ENCODE measurements around the gene ZDHHC4. TPM values are rescaled to one million over a fixed set of nuclear protein-coding genes. Genes with fewer than 3 reads are reported as not detected.

The ZDHHC4 gene
- total and polyA plus RNA-seq, 2 donors (not counting 3 experiments of a cell fraction or from before 2014, with no cell fraction given) = 29.9 to 122 TPM

GRCh38 chr7:6571160-6571779 lies 6.0 kb upstream of the ZDHHC4 start:
- H3K27ac ChIP-seq (ENCODE audit: insufficient read depth, low read depth, low read length) = no peak overlapping the region
- no peaks in the 10 kb centered on the region for H3K4me1 ChIP-seq (ENCODE audit: control insufficient read depth, extremely low read depth, insufficient read depth, low read length)
- H3K9me1 ChIP-seq (replicated peaks; ENCODE audit: control insufficient read depth, extremely low read depth, insufficient read depth, low read length) = no peaks in the 10 kb centered on the region
- no peak overlapping the region for H3K4me2 ChIP-seq (ENCODE audit: insufficient read depth, low read length)
- ChIA-PET POLR2A (interaction anchor here (0.6 kb wide), 1 partner anchor 221 kb away, joined by 3 read pairs; no protein-coding TSS in a partner anchor), CTCF (interaction anchor here (0.9 kb wide), 1 partner anchor 17 kb away, joined by 3 read pairs; no protein-coding TSS in a partner anchor)
- no peak overlapping the region for H3K4me3 ChIP-seq (replicated peaks in 1 of 3; ENCODE audit: insufficient read depth in 1 of 3, low read depth in 1 of 3, low read length in 3 of 3)
- intact Hi-C loops (cut with micrococcal nuclease) = no loop called here
- no peaks in the 10 kb centered on the region for H4K20me1 ChIP-seq (replicated peaks; ENCODE audit: control insufficient read depth, extremely low read depth, insufficient read depth, low read length)
- no peaks in the 10 kb centered on the region for H3K27me3 ChIP-seq (ENCODE audit: control insufficient read depth in 2 of 2, insufficient read depth in 2 of 2, low read length in 2 of 2)
- FAIRE-seq = no peak
- no TSS peak for BruUV-seq (replicated peaks)
- H3K79me2 ChIP-seq (ENCODE audit: control insufficient read depth, insufficient read depth, low read length) = no peaks in the 10 kb centered on the region
- dilution Hi-C loops (cut with MboI; ENCODE audit: extremely low pct_ligation_motif_present, low sequenced_read_pairs) = no loop called here
- no peak overlapping the region for H2AFZ ChIP-seq (ENCODE audit: low read depth, low read length)
- H3K9me3 ChIP-seq (replicated peaks; ENCODE audit: control insufficient read depth, insufficient read depth, low read length) = no peaks in the 10 kb centered on the region
- H3K9ac ChIP-seq (replicated peaks; ENCODE audit: extremely low read depth, insufficient read depth, low read length) = no peak overlapping the region
- TF ChIP-seq JUN (IDR thresholded peaks at IDR 0.05; ENCODE audit: borderline replicate concordance, insufficient read depth, insufficient read length, low read depth) (no peak), MAX (IDR thresholded peaks at IDR 0.05; ENCODE audit: insufficient read depth, insufficient read length) (no peak), GATA2 (IDR thresholded peaks at IDR 0.05; ENCODE audit: insufficient read depth, insufficient read length, low read depth, low read length) (no peak), POLR2A (IDR thresholded peaks at IDR 0.05; ENCODE audit: low read depth, low read length) (no peak), FOS (IDR thresholded peaks at IDR 0.05; ENCODE audit: borderline replicate concordance, insufficient read depth, low read length) (no peak), MYC (IDR thresholded peaks at IDR 0.05; ENCODE audit: low read depth, low read length) (no peak), POLR2AphosphoS5 (IDR thresholded peaks at IDR 0.05; ENCODE audit: insufficient read depth, low read depth, low read length) (no peak), CTCF (IDR thresholded peaks at IDR 0.05; ENCODE audit: extremely low read depth in 1 of 2, insufficient read depth in 1 of 2, low read depth in 1 of 2, low read length in 2 of 2) (no peak), EZH2 (IDR thresholded peaks at IDR 0.05; ENCODE audit: borderline replicate concordance, low read depth, low read length, severe bottlenecking) (no peak)
- no peaks in the 10 kb centered on the region for H3K36me3 ChIP-seq (ENCODE audit: control insufficient read depth in 2 of 2, extremely low read depth in 1 of 2, insufficient read depth in 2 of 2, low read length in 2 of 2)
- DNase-seq (ENCODE audit: low read depth, low spot score) = no peak

Measured in endothelial cell of umbilical vein (primary cell).